ENCODE data around the gene KRTAP10-12.
"Not testable (repeated sequence)": the region's sequence is repeated elsewhere in the genome, so short reads cannot be mapped to it uniquely, and the experiment has no call there.

KRTAP10-12 gene, protein sequence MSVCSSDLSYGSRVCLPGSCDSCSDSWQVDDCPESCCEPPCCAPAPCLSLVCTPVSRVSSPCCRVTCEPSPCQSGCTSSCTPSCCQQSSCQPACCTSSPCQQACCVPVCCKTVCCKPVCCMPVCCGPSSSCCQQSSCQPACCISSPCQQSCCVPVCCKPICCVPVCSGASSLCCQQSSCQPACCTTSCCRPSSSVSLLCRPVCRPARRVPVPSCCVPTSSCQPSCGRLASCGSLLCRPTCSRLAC

DNA sequence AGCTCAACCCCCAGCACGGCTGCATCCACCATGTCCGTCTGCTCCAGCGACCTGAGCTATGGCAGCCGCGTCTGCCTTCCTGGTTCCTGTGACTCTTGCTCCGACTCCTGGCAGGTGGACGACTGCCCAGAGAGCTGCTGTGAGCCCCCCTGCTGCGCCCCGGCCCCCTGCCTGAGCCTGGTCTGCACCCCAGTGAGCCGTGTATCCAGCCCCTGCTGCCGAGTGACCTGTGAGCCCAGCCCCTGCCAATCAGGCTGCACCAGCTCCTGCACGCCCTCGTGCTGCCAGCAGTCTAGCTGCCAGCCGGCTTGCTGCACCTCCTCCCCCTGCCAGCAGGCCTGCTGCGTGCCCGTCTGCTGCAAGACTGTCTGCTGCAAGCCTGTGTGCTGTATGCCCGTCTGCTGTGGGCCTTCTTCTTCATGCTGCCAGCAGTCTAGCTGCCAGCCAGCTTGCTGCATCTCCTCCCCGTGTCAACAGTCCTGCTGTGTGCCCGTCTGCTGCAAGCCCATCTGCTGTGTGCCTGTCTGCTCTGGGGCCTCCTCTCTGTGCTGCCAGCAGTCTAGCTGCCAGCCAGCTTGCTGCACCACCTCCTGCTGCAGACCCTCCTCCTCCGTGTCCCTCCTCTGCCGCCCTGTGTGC, at the start of gene KRTAP10-12:
Gene KRTAP10-12, plus strand, starts transcription at position 1 of the 639 bp plus-strand sequence. Its CDS starts 30 bp downstream, at position 31.
- not testable (repeated sequence) for H3K4me3 ChIP-seq (ENCODE audit: low read length); DNase-seq (ENCODE audit: low read depth)

DNA sequence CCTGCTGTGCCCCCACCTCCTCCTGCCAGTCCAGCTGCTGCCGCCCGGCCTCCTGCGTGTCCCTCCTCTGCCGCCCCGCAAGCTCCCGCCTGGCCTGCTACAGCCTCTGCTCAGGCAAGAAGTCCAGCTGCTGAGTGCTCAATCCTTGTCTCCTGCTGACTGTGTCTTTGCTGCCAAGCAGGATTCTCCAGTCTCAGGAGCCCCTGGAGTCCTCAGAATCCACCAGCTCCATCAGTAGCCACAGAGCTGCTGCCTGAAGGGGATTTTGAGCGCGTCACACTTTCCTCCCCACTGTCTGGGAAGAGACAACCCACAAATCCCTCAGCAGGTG, 49.8 kb upstream of the KRTAP10-12 start:
- TF ChIP-seq, protein P1, sequence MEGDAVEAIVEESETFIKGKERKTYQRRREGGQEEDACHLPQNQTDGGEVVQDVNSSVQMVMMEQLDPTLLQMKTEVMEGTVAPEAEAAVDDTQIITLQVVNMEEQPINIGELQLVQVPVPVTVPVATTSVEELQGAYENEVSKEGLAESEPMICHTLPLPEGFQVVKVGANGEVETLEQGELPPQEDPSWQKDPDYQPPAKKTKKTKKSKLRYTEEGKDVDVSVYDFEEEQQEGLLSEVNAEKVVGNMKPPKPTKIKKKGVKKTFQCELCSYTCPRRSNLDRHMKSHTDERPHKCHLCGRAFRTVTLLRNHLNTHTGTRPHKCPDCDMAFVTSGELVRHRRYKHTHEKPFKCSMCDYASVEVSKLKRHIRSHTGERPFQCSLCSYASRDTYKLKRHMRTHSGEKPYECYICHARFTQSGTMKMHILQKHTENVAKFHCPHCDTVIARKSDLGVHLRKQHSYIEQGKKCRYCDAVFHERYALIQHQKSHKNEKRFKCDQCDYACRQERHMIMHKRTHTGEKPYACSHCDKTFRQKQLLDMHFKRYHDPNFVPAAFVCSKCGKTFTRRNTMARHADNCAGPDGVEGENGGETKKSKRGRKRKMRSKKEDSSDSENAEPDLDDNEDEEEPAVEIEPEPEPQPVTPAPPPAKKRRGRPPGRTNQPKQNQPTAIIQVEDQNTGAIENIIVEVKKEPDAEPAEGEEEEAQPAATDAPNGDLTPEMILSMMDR (conservative IDR thresholded peaks at IDR 0.05; ENCODE audit: low read depth, low read length) = no peak
- no peak overlapping the region for H3K4me3 ChIP-seq (ENCODE audit: low read length)
- no peak for DNase-seq (ENCODE audit: low read depth)

DNA sequence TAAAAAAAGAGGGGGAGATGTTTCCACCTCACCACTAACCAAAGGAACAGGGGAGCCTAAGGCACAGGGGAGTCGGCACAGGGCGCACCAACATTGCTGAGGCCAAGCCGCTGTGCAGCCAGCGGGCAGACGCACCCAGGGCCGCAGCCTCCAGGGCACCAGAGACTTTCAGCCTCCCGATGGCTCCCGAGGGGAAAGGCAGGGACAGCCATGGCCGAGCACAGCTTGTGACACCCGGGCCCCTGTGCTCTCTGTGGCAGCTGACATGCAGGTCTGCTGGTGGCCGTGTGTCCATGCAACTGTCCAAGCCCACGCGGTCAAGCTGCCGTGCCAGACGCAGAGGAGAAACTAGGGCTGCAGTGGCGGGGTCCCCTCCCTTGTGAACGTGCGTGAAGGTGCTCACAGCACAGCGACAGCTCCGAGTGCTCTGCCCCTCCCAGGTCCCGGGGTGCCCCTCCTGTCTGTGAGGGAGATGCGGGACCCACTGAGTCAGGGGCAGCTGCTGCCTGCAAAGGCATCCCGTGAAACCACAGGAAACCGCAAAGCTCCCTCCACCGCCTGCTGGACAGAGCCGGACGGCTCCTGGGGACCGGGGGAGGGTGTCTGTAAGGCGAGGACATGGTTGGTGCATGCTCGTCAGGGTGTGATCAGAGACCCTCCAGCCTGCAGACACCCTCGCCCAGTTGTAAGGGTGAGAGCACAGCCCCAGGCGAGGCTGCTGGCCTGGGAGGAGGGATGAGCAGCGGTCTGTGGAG, 48.2 kb upstream of the KRTAP10-12 start:
- no peak overlapping the region for H3K4me3 ChIP-seq (ENCODE audit: low read length)
- TF ChIP-seq, protein P1 (conservative IDR thresholded peaks at IDR 0.05; ENCODE audit: low read depth, low read length) = no peak
- DNase-seq (ENCODE audit: low read depth) = no peak

DNA sequence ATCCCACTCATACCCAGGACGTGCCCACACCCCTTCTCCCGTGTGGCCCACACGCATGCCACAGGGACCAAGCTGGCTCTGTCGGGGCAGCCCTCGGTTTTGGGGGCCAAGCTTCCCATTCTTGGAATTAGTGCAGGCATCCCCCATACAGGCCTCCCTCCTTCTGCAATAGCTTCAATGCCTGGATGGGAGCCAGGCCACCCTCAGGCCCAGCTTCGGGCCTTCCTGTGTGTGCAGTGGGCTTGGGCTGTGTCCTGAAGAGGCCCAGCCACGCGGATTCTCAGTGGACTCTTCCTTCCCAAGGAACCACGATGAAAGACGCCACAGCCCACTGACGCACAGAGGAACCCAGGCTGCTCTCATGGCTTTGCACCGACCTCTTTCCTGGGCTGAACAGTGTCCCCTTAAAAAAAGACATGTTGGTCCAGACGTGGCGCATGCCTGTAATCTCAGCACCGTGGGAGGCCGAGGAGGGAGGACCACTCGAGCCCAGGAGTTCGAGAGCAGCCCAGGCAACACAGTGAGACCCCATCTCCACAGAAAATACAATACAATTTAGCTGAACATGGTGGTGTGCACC, 47.4 kb upstream of the KRTAP10-12 start:
- TF ChIP-seq, protein P1 (conservative IDR thresholded peaks at IDR 0.05; ENCODE audit: low read depth, low read length) = no peak
- H3K4me3 ChIP-seq (ENCODE audit: low read length) = no peak overlapping the region
- no peak for DNase-seq (ENCODE audit: low read depth)

DNA sequence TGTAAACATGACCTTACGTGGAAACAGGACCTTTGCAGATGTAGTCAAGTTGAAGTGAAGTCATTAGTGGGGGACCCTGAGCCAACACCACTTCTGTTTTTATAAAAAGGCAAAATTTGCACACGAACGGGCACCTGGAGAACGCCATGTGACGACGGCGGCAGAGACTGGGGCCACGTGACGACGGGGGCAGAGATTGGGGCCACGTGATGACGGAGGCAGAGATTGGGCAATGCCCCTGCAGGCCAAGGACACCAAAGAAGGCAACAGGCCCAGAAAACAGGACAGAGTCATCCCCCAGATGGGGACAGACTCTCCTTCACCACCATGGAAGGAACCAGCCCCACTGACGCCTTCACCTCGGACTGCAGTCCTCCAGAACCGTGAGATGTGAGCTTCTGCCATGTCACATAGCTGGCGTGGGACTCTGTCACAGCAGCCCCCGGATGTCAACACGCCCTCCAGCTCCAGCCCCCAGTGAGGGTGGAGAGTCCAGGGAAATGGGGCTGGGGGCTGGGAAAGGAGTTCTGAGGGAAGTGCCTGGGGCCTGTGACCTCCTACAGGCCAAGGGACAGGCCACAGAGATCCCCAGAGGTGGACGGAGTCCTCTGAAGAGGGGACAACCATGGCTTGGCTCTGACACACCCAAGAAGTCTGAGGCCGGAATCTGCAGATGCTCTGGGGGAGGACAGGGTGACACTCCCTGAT, 46.6 kb upstream of the KRTAP10-12 start:
- TF ChIP-seq, protein P1 (conservative IDR thresholded peaks at IDR 0.05; ENCODE audit: low read depth, low read length) = no peak
- no peak for DNase-seq (ENCODE audit: low read depth)
- H3K4me3 ChIP-seq (ENCODE audit: low read length) = no peak overlapping the region

DNA sequence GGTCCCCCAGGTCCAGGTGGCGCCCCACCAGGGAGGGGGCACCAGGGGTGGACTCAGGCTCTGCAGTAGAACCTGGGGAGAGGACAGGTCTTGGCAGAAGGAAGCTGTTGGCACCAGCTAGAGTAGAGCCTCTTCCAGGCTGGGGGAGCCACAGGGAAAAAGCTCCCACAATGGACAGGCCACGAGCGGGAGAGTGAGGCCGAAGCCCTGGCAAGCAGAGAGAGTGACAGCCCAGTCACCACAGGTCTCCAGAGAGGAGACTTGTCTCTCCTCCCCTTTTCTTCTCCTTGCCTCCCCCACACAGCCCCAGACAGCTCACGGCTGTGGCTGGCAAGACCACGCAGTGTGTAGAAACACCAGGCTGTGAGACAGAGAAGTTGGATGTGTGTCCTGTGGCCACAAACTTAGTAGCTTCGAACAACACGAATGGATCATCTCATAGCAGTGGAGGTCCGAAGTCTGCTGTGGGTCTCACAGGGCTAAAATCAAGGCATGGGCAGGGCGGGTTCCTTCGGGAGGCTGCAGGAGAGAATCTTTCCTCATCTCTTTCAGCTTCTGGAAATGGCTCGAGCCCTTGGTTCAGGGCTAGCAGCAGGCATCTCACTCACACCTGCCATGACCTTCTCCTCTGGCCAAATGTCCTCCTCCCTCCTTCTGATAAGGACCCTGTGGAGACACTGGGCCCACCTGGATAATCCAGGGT, 45.8 kb upstream of the KRTAP10-12 start:
- no peak for DNase-seq (ENCODE audit: low read depth)
- no peak overlapping the region for H3K4me3 ChIP-seq (ENCODE audit: low read length)
- TF ChIP-seq, protein P1 (conservative IDR thresholded peaks at IDR 0.05; ENCODE audit: low read depth, low read length) = no peak
